ENCODE data around the gene SLC25A22.

The SLC25A22 gene

GRCh38 chr11:742571-743201, 55.4 kb downstream of the SLC25A22 start:
- DNase-seq = no peak

GRCh38 chr11:742156-742546, 55.9 kb downstream of the SLC25A22 start:
- DNase-seq = no peak
